ENCODE data around the gene MRTO4. TPM values are rescaled to one million over a fixed set of nuclear protein-coding genes. Genes with fewer than 3 reads are reported as not detected.
"Not testable (repeated sequence)": the region's sequence is repeated elsewhere in the genome, so short reads cannot be mapped to it uniquely, and the experiment has no call there.

Gene MRTO4
- total and polyA plus RNA-seq, 2 experiments from 2014 or later: 20.8 to 24.9 TPM

GRCh38 chr1:19283891-19284290, 32.3 kb downstream of the MRTO4 start:
- TF ChIP-seq EZH2phosphoT487 (IDR thresholded peaks at IDR 0.05; ENCODE audit: low read depth, severe bottlenecking, unreplicated experiment): no peak
- no peak for TF ChIP-seq CTCF (IDR thresholded peaks at IDR 0.05; ENCODE audit: poor library complexity)
- no peak for TF ChIP-seq EZH2 (IDR thresholded peaks at IDR 0.05; ENCODE audit: borderline replicate concordance)
- H3K4me1 ChIP-seq (ENCODE audit: insufficient read depth): no peaks in the 10 kb centered on the region
- H2AFZ ChIP-seq: no peak overlapping the region
- H3K9me3 ChIP-seq (ENCODE audit: low read depth): no peaks in the 10 kb centered on the region
- H3K36me3 ChIP-seq (replicated peaks; ENCODE audit: insufficient read depth, low read depth): no peaks in the 10 kb centered on the region
- H3K4me3 ChIP-seq: no peak overlapping the region
- no peaks in the 10 kb centered on the region for H3K27me3 ChIP-seq
- H3K79me2 ChIP-seq: no peaks in the 10 kb centered on the region
- 96% methylated on average over 9 of the region's 9 CpGs for WGBS (ENCODE audit: low lambda C conversion rate, missing lambda C conversion rate)
- no peaks in the 10 kb centered on the region for H3K9me2 ChIP-seq (replicated peaks; ENCODE audit: insufficient read depth)
- H4K20me1 ChIP-seq (ENCODE audit: insufficient read depth, poor library complexity, severe bottlenecking): no peaks in the 10 kb centered on the region
- H3K27ac ChIP-seq: no peak overlapping the region
- no peak overlapping the region for H3K4me2 ChIP-seq
- DNase-seq (ENCODE audit: low spot score): no peak

- DNase-seq (ENCODE audit: low spot score): no peak
- no peaks in the 10 kb centered on the region for H3K36me3 ChIP-seq (replicated peaks; ENCODE audit: insufficient read depth, low read depth)
- whole genome bisulfite sequencing (ENCODE audit: low lambda C conversion rate, missing lambda C conversion rate): 89% methylated on average over 8 of the region's 8 CpGs
- peak overlapping the region; percentile 31 for H3K27ac ChIP-seq
- TF ChIP-seq EZH2 (IDR thresholded peaks at IDR 0.05; ENCODE audit: borderline replicate concordance) (no peak), EZH2phosphoT487 (IDR thresholded peaks at IDR 0.05; ENCODE audit: low read depth, severe bottlenecking, unreplicated experiment) (no peak), CTCF (IDR thresholded peaks at IDR 0.05; ENCODE audit: poor library complexity) (no peak)
- no peak overlapping the region for H3K4me3 ChIP-seq
- H3K27me3 ChIP-seq: no peaks in the 10 kb centered on the region
- H3K4me2 ChIP-seq: no peak overlapping the region
- H4K20me1 ChIP-seq (ENCODE audit: insufficient read depth, poor library complexity, severe bottlenecking): no peaks in the 10 kb centered on the region
- H3K9me2 ChIP-seq (replicated peaks; ENCODE audit: insufficient read depth): no peaks in the 10 kb centered on the region
- no peak overlapping the region for H2AFZ ChIP-seq
- H3K9me3 ChIP-seq (ENCODE audit: low read depth): no peaks in the 10 kb centered on the region
- no peaks in the 10 kb centered on the region for H3K4me1 ChIP-seq (ENCODE audit: insufficient read depth)
- H3K79me2 ChIP-seq: no peaks in the 10 kb centered on the region
Observed at GRCh38 chr1:19284881-19285280, 33.3 kb downstream of the MRTO4 start.

- not testable (repeated sequence) for H3K27me3 ChIP-seq; H3K4me2 ChIP-seq; H3K4me1 ChIP-seq (ENCODE audit: insufficient read depth); H3K79me2 ChIP-seq; H3K36me3 ChIP-seq (replicated peaks; ENCODE audit: insufficient read depth, low read depth); H3K9me2 ChIP-seq (replicated peaks; ENCODE audit: insufficient read depth); H3K9me3 ChIP-seq (ENCODE audit: low read depth); H3K4me3 ChIP-seq; DNase-seq (ENCODE audit: low spot score); H2AFZ ChIP-seq; H4K20me1 ChIP-seq (ENCODE audit: insufficient read depth, poor library complexity, severe bottlenecking)
- 69% methylated on average over 2 of the region's 3 CpGs for WGBS (ENCODE audit: low lambda C conversion rate, missing lambda C conversion rate)
- peak overlapping the region; percentile 31 for H3K27ac ChIP-seq
Observed at GRCh38 chr1:19285366-19285765, 33.8 kb downstream of the MRTO4 start.

GRCh38 chr1:19285807-19286206, 34.2 kb downstream of the MRTO4 start:
- H3K79me2 ChIP-seq; DNase-seq (ENCODE audit: low spot score); H2AFZ ChIP-seq; H3K9me2 ChIP-seq (replicated peaks; ENCODE audit: insufficient read depth); H3K9me3 ChIP-seq (ENCODE audit: low read depth); H3K27ac ChIP-seq; H3K4me1 ChIP-seq (ENCODE audit: insufficient read depth); H3K4me2 ChIP-seq; H3K4me3 ChIP-seq; H3K27me3 ChIP-seq; H4K20me1 ChIP-seq (ENCODE audit: insufficient read depth, poor library complexity, severe bottlenecking); H3K36me3 ChIP-seq (replicated peaks; ENCODE audit: insufficient read depth, low read depth): not testable (repeated sequence)
- WGBS (ENCODE audit: low lambda C conversion rate, missing lambda C conversion rate): 90% methylated on average over 3 of the region's 3 CpGs
